Forelimb muscle (tissue), 1 donor: ENCODE measurements around the gene RTP2. TPM values are rescaled to one million over a fixed set of nuclear protein-coding genes. Genes with fewer than 3 reads are reported as not detected.

Experiments used
- DNase-seq: peaks from one replicate; pipeline ENCODE4 v3.0.0-alpha.2; 2013; ENCODE audit warnings: low read depth
- polyA plus RNA-seq: library from polyadenylated mRNA; unstranded; fragments of 120-200 nt; gene quantifications from one replicate; pipeline ENCODE4 v1.2.1, GENCODE V29; 2013; ENCODE audit not compliant: insufficient read length

Gene RTP2
- polyA plus RNA-seq, 1 donor, result not detected

- DNase-seq, result peak; percentile 9
Observed at GRCh38 chr3:187669675-187670504, 32.5 kb downstream of the RTP2 start, which contains the start of gene SST. SST (minus strand) TSS chr3:187670394; CDS start chr3:187670291, 103 bp downstream.

- DNase-seq, result no peak
Observed at GRCh38 chr3:187667526-187667925, 34.8 kb downstream of the RTP2 start.

- no peak for DNase-seq
Observed at GRCh38 chr3:187665764-187666402, 36.5 kb downstream of the RTP2 start.

GRCh38 chr3:187665010-187665409 is 37.3 kb downstream of the RTP2 start:
- no peak for DNase-seq

- DNase-seq, result no peak
Observed at GRCh38 chr3:187662848-187663409, 39.4 kb downstream of the RTP2 start.

GRCh38 chr3:187661267-187661666 is 41.1 kb downstream of the RTP2 start:
- no peak for DNase-seq

GRCh38 chr3:187651282-187651681 is 51.1 kb downstream of the RTP2 start:
- DNase-seq, result no peak

Other genes with a start within 250 kb of the RTP2 start
- gene SST, start 32.2 kb downstream of the RTP2 start, polyA plus RNA-seq, result not detected
- 30.6 TPM for gene BCL6, start 42.9 kb upstream of the RTP2 start, polyA plus RNA-seq